Central memory CD4-positive, alpha-beta T cell (primary cell): ENCODE results near the gene UGCG.
"Not testable (repeated sequence)": the region's sequence is repeated elsewhere in the genome, so short reads cannot be mapped to it uniquely, and the experiment has no call there.

ENCODE experiments used
- DNase-seq: peaks from one replicate; pipeline ENCODE4 v3.0.0; 2022
- total RNA-seq, 3 experiments: gene quantifications; one replicate each; lab custom pipeline; 2026; lab: John Stamatoyannopoulos, UW

UGCG gene
- total RNA-seq: 63.8 to 119 (median 79.9) reads per million in 3 experiments

GRCh38 chr9:111895996-111896941 lies at the start of gene UGCG:
Gene UGCG, plus strand, starts transcription at chr9:111896814. Its CDS starts 402 bp downstream, at chr9:111897216.
- DNase-seq: peak; percentile 87

DNA sequence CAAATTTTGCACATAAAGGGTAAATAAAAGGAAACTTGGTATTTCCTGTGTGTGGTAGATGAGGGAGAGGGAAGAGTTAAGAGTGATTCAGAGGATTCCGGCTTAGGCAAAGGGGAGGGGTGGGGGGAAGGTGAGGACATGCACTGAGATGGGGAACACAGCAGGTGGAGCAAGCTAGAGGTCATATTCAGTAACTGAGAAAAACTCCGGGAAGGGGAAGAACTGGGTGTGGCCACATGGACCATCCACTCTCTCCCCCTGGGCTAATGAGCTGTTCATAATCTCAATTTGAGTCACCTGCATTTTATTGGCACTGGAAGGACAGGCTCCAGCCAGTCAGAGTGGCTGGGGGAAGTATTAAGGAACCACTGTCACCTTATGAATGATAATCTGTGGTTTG lies 45.1 kb upstream of the UGCG start:
- DNase-seq: no peak

DNA sequence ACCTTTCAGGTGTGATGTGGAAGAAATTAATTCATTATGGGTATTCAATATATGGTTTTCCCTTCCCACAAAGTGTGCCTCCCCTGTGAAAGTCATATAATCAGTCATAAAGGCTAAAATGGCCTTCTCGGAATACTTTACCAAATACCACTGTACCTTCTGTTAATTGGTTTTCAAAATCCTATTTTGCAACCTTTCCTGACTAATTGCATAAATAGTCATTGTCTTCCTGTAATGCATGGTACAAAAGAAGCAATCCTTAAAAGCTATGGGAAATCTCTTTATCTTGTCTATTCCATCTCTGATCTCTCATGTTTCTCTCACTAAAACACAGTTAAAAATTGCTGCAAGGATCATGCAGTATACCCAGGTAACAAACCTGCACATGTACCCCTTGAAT lies 44.3 kb upstream of the UGCG start:
- no peak for DNase-seq

GRCh38 chr9:111853450-111853827 lies 43.2 kb upstream of the UGCG start:
- DNase-seq: no peak

DNA sequence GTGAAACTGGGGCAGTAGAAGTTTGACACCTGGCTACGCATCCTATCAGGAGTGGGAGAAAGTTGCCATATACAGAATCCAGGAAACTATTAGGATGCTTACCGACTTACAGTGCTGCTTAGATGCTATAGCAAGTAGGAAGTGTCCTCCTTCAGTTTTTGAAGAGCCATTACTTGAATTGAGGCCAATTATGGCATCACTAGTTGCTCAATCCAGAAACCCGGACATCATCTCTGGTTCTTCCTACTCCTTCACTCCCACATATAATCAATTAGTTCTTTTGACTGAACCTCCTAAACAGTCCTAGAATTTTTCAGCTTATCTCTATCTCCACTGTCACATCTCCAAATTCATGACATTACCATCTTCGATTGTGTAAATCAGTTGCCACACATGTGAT lies 41.8 kb upstream of the UGCG start:
- no peak for DNase-seq

DNA sequence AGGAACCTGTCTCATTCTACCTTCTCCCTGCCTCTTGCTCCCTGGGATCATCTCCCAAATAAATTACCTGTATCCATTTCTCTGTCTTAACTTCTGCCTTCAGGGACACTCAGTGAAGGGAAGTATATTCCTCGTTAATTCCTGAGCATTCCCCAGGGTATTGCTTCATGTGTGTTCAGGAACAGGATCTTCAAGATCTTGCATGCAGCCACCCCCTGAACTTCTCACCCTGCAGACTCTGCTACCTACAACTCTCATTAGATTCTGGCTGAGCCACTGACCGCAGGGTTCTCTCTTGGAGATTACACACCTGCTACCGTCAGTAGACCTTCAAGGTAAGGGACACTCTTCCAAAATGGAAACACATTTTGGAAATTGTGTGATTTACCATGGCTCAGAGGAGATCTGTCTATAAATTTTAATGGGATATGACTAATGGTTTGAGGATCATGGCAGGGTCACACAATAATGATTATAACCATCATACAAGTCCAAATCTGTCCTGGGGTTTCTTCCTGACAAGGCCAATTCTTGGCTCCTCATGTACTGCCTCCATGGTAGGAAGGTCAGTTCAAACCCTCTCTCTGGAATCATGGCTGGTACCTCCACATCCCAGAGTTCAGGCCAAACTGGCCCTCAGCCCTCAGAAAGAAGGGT lies 38.9 kb upstream of the UGCG start:
- no peak for DNase-seq

DNA sequence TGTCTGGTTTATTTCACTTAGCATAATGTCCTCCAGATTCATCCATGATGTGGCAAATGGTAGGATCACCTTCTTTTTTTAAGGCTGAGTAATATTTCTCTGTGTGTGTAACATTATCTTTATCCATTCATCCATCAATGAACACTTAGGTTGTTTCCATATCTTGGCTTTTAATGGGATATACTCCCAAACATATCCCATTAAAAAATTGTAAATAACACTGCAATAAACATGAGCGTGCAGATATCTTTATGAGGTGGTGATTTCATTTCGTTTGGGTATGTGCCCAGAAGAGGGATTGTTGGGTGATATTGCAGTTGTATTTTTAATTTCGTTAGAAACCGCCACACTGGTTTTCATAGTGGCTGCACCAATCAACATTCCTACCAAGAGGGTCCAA lies 36.2 kb upstream of the UGCG start:
- no peak for DNase-seq

DNA sequence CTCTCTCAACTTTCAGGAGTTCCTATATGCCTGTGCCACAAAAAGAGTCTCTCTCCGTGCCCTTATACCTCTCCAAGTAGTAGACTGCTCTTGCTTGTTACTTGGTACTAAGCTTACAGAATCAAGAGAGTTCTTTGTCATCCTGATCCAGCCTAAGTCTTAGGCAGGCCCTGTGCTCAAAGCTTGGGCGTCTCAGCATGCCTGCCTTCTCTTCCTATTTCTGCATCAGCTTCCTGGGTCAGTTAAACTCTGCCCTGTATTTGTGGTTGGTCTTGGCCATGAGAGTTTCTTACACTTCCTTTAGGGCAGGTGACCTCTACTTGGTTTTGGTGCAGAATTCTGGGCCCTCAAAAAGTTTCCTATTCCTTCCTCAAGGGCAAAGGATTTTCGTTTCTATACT lies 33.0 kb upstream of the UGCG start:
- no peak for DNase-seq

DNA sequence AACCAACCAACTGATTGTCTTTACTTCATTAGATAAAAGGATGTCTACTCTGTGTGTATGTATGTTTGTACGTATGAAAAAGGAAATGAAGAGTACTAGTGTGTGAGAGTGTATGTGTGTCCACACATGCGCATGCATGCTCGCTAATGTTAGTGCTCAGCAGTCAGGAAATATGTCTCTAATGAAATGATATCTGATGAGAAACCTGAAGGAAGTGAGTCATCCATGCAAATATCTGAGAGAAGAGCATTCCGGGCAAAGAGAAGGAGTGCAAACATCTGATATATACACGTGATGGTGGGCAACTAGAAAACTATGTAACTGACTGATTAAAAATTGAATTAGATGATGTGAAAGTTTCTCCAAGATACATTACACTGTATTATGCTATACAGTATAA lies 29.6 kb upstream of the UGCG start:
- peak; percentile 30 for DNase-seq

- no peak for DNase-seq
Observed at GRCh38 chr9:111868475-111868874, 28.1 kb upstream of the UGCG start.

DNA sequence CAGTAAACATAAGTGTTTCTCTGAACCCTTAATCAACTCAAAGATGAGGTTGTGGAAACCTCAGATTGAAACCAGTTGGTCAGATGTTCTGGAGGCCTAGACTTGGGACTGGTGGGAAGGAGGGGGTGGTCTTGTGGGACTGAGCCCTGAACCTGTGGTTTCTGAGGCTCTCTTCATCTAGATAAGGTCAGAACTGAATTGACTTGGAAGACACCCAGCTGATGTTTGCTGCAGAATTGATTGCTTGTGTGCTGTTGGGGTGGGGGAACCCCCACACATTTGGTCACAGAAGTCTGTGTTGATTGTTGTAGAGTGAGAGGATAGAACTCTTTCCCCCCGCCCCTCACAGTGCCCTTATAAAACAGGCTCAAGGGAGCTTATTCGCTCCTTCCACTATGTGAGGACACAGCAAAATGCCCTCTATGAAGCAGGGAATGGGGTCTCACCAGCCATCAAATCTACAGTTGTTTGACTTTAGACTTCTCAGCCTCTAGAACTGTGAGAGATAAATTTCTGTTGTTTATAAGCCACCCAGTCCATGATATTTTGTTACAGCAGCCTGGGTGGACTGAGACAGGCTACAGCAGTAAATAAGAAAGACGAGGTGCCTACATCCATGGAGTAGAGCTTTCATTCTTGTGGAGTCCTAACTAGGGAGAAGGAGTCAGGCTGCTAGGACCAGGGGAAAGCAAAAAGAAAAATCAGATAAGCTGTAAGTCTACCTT lies 25.7 kb upstream of the UGCG start:
- no peak for DNase-seq

DNA sequence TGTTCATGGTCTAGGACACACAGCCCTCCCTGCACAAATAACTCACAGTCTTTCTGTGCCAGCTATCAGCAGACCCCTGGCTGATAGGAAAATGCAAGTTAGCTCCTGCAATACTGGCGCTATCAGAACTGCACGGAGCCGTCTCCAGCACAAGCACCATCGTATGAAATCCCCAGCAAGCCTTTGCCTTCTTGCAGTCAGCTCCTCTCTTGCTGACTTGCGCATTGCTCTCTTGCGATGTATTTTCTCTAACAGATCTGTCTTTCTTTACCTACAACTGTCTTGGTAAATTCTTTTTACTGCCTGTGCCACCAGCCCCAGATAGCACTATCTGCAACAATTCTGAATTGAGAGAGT lies 25.1 kb upstream of the UGCG start:
- no peak for DNase-seq

DNA sequence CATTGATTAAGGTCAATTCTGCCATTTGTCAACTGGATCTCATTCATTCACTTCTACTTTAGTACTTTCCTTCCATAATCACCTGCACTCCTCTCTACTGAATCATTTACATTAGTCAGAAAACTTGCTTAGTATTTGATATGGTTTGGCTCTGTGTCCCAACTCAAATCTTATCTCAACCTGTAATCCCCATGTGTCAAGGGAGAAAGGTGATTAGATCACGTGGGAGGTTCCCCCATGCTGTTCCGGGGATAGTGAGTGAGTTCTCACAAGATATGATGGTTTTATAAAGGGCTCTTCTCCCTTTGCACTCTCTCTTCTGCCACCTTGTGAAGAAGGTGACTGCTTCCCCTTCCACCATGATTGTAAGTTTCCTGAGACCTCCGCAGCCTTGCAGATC lies 23.7 kb upstream of the UGCG start:
- DNase-seq: no peak

- DNase-seq: no peak
Observed at GRCh38 chr9:111873901-111874300, 22.7 kb upstream of the UGCG start.

DNA sequence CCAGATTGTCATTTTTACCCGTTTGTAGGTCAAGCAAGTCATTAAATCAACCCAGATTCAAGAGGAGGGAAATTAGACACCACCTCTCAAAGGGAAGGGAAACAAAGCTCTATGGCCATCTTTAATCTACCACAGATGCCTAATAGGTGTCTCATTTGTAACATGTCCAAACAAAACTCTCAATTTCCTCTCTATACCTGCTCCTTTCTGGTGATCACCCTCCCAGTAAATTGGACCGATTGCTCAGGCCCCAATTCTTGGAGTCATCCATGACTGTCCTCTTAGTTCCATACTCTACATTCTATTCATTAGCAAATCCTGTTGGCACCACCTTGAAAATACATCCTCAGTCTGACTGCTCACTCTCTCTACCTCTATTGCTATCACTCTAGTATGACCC lies 22.1 kb upstream of the UGCG start:
- no peak for DNase-seq

- not testable (repeated sequence) for DNase-seq
Observed at GRCh38 chr9:111875291-111875690, 21.3 kb upstream of the UGCG start.

DNA sequence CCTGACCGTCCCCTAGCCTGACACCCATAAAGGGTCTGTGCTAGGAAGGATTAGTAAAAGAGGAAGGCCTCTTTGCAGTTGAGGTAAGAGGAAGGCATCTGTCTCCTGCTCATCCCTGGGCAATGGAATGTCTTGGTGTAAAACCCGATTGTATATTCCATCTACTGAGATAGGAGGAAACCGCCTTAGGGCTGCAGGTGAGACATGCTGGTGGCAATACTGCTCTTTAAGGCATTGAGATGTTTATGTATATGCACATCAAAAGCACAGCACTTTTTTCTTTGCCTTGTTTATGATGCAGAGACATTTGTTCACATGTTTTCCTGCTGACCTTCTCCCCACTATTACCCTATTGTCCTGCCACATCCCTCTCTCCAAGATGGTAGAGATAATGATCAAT lies 20.9 kb upstream of the UGCG start:
- not testable (repeated sequence) for DNase-seq

DNA sequence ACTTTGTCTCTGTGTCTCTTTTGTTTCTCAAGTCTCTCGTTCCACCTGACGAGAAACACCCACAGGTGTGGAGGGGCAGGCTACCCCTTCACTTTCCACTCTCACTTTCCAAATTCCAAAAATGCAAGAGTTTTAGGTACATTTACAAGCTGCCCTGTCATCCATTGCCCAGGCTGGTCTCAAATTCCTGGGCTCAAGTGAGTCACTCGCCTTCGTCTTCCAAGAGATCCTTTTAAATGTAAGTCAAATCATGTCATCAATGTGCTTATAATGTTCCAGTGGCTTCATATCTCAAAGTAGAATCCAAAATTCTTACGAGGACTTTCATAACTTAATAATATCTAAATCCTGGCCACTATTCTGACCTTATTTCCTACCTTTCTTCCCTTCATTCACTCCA lies 20.4 kb upstream of the UGCG start:
- no peak for DNase-seq

DNA sequence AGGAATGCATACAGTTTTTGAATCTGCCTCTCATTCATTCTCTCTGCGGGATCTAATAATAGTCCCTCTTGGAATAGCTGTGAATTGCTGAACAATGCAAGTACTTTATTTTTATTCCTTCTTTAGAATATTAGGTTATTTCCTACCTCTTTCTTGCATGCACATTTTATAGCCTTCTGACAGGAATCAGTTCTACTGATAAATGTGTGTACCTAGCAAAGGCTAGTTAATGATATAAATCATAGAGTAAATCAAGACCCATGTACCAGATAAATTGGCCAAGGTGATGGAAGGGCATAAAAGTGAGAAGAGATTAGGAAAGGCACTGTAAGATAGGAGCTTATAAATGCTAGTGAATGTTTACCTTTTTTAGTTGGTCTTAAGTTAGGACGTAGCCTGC lies 19.2 kb upstream of the UGCG start:
- DNase-seq: no peak

GRCh38 chr9:111878946-111879345 lies 17.7 kb upstream of the UGCG start:
- DNase-seq: no peak

GRCh38 chr9:111886983-111887718 lies 9.5 kb upstream of the UGCG start:
- DNase-seq: no peak

DNA sequence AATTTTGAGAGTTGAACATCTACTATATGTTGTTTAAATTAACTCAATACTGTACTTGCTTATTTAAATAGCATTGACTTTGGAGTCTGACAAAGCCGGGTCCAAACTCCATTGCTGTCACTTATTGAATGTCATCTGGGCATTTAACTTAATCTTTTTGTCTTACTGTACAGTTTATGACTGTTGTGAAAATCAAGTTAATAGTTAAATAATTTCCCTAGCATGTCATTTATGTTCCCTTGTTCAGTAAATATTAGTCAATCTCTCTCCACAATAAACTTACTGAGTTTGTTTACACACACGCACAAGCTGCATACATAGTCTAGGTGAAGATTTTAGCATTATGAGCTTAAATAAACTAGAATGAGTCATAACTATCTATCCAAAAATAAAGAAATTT lies 6.3 kb upstream of the UGCG start:
- no peak for DNase-seq

- not testable (repeated sequence) for DNase-seq
Observed at GRCh38 chr9:111890867-111891266, 5.7 kb upstream of the UGCG start.
